ENCODE results near the gene CBX2.

The CBX2 gene

GRCh38 chr17:79775632-79776031, 2.3 kb upstream of the CBX2 start:
- Mint-ChIP-seq H3K4me3 (no peak overlapping the region), H3K27ac (no peak overlapping the region), H3K9me3 (ENCODE audit: low read depth) (no peaks in the 10 kb centered on the region)

GRCh38 chr17:79776376-79777119, 1.4 kb upstream of the CBX2 start:
- H3K9me3 Mint-ChIP-seq (ENCODE audit: low read depth), result no peaks in the 10 kb centered on the region
- peaks cover 32% of the 10 kb centered on the region for H3K27me3 Mint-ChIP-seq
- H3K27ac Mint-ChIP-seq, result peak overlapping the region; percentile 3

More at GRCh38 chr17:79775632-79776031, 2.3 kb upstream of the CBX2 start:
- peaks cover 25% of the 10 kb centered on the region for H3K4me1 Mint-ChIP-seq (ENCODE audit: low read depth)
- no peaks in the 10 kb centered on the region for H3K36me3 Mint-ChIP-seq
- peaks cover 31% of the 10 kb centered on the region for H3K27me3 Mint-ChIP-seq

GRCh38 chr17:79777120-79777893, 641 bp upstream of the CBX2 start:
- Mint-ChIP-seq H3K27ac (peak overlapping the region; percentile 3), H3K4me1 (ENCODE audit: low read depth) (peaks cover 37% of the 10 kb centered on the region), H3K9me3 (ENCODE audit: low read depth) (no peaks in the 10 kb centered on the region), H3K36me3 (no peaks in the 10 kb centered on the region), H3K27me3 (peaks cover 32% of the 10 kb centered on the region), H3K4me3 (peak overlapping the region; percentile 74)

More at GRCh38 chr17:79776376-79777119, 1.4 kb upstream of the CBX2 start:
- H3K4me3 Mint-ChIP-seq, result peak overlapping the region; percentile 74
- H3K36me3 Mint-ChIP-seq, result no peaks in the 10 kb centered on the region
- peaks cover 33% of the 10 kb centered on the region for H3K4me1 Mint-ChIP-seq (ENCODE audit: low read depth)

- H3K27ac Mint-ChIP-seq, result no peak overlapping the region
- peak overlapping the region; percentile 88 for H3K4me3 Mint-ChIP-seq
- H3K27me3 Mint-ChIP-seq, result peaks cover 34% of the 10 kb centered on the region
- H3K36me3 Mint-ChIP-seq, result no peaks in the 10 kb centered on the region
- H3K4me1 Mint-ChIP-seq (ENCODE audit: low read depth), result peaks cover 41% of the 10 kb centered on the region
- H3K9me3 Mint-ChIP-seq (ENCODE audit: low read depth), result no peaks in the 10 kb centered on the region
Measured at GRCh38 chr17:79778504-79779083, 646 bp downstream of the CBX2 start.

- Mint-ChIP-seq H3K4me3 (peak overlapping the region; percentile 88), H3K36me3 (no peaks in the 10 kb centered on the region), H3K4me1 (ENCODE audit: low read depth) (peaks cover 41% of the 10 kb centered on the region), H3K27me3 (peaks cover 30% of the 10 kb centered on the region), H3K27ac (no peak overlapping the region), H3K9me3 (ENCODE audit: low read depth) (no peaks in the 10 kb centered on the region)
Measured at GRCh38 chr17:79779084-79779529, 1.2 kb downstream of the CBX2 start.

GRCh38 chr17:79779661-79780365, 1.9 kb downstream of the CBX2 start:
- Mint-ChIP-seq H3K4me3 (peak overlapping the region; percentile 68), H3K27ac (no peak overlapping the region), H3K36me3 (no peaks in the 10 kb centered on the region), H3K27me3 (peaks cover 26% of the 10 kb centered on the region), H3K9me3 (ENCODE audit: low read depth) (no peaks in the 10 kb centered on the region), H3K4me1 (ENCODE audit: low read depth) (peaks cover 41% of the 10 kb centered on the region)

- H3K27ac Mint-ChIP-seq, result no peak overlapping the region
- H3K4me3 Mint-ChIP-seq, result no peak overlapping the region
- H3K9me3 Mint-ChIP-seq (ENCODE audit: low read depth), result no peaks in the 10 kb centered on the region
- peaks cover 22% of the 10 kb centered on the region for H3K27me3 Mint-ChIP-seq
- peaks cover 41% of the 10 kb centered on the region for H3K4me1 Mint-ChIP-seq (ENCODE audit: low read depth)
- no peaks in the 10 kb centered on the region for H3K36me3 Mint-ChIP-seq
Measured at GRCh38 chr17:79781012-79781650, 3.2 kb downstream of the CBX2 start.

GRCh38 chr17:79781736-79782575, 4.0 kb downstream of the CBX2 start:
- Mint-ChIP-seq H3K36me3 (no peaks in the 10 kb centered on the region), H3K27me3 (peaks cover 18% of the 10 kb centered on the region), H3K4me1 (ENCODE audit: low read depth) (peaks cover 36% of the 10 kb centered on the region), H3K9me3 (ENCODE audit: low read depth) (no peaks in the 10 kb centered on the region), H3K4me3 (no peak overlapping the region), H3K27ac (no peak overlapping the region)

- Mint-ChIP-seq H3K36me3 (no peaks in the 10 kb centered on the region), H3K9me3 (ENCODE audit: low read depth) (no peaks in the 10 kb centered on the region), H3K27ac (no peak overlapping the region), H3K4me3 (no peak overlapping the region), H3K27me3 (peaks cover 33% of the 10 kb centered on the region), H3K4me1 (ENCODE audit: low read depth) (peaks cover 31% of the 10 kb centered on the region)
Measured at GRCh38 chr17:79783891-79784290, 5.9 kb downstream of the CBX2 start.

GRCh38 chr17:79784353-79785016, 6.5 kb downstream of the CBX2 start:
- H3K27me3 Mint-ChIP-seq, result peaks cover 33% of the 10 kb centered on the region
- H3K4me1 Mint-ChIP-seq (ENCODE audit: low read depth), result peaks cover 33% of the 10 kb centered on the region
- H3K4me3 Mint-ChIP-seq, result no peak overlapping the region
- H3K9me3 Mint-ChIP-seq (ENCODE audit: low read depth), result no peaks in the 10 kb centered on the region
- no peak overlapping the region for H3K27ac Mint-ChIP-seq
- no peaks in the 10 kb centered on the region for H3K36me3 Mint-ChIP-seq

- H3K4me1 Mint-ChIP-seq (ENCODE audit: low read depth), result peaks cover 26% of the 10 kb centered on the region
- H3K36me3 Mint-ChIP-seq, result no peaks in the 10 kb centered on the region
- H3K4me3 Mint-ChIP-seq, result no peak overlapping the region
- no peak overlapping the region for H3K27ac Mint-ChIP-seq
- H3K9me3 Mint-ChIP-seq (ENCODE audit: low read depth), result no peaks in the 10 kb centered on the region
- peaks cover 32% of the 10 kb centered on the region for H3K27me3 Mint-ChIP-seq
Measured at GRCh38 chr17:79785017-79785899, 7.3 kb downstream of the CBX2 start.

GRCh38 chr17:79785900-79786810, 8.2 kb downstream of the CBX2 start:
- Mint-ChIP-seq H3K4me1 (ENCODE audit: low read depth) (peaks cover 21% of the 10 kb centered on the region), H3K4me3 (no peak overlapping the region), H3K36me3 (no peaks in the 10 kb centered on the region), H3K9me3 (ENCODE audit: low read depth) (no peaks in the 10 kb centered on the region), H3K27ac (no peak overlapping the region), H3K27me3 (peaks cover 31% of the 10 kb centered on the region)
